Mesenchymal stem cell (in vitro differentiated cells and primary cell): ENCODE results near the gene STEAP4.

Experiments
- DNase-seq: peaks from one replicate; pipeline ENCODE4 v3.0.0-alpha.2; 2013
- H2AFZ ChIP-seq: one replicate; pipeline ENCODE4 v1.6.1; 2013; ENCODE audit warnings: low read depth, mild to moderate bottlenecking, control low read depth, inconsistent platforms, low read length, moderate library complexity
- H2AK5ac ChIP-seq: 2 replicates; pipeline ENCODE4 v1.6.1; 2013; ENCODE audit warnings: low read length, moderate library complexity, mild to moderate bottlenecking, inconsistent platforms; ENCODE audit not compliant: severe bottlenecking
- H2BK120ac ChIP-seq: one replicate; pipeline ENCODE4 v1.6.1; 2013; ENCODE audit warnings: low read depth, mild to moderate bottlenecking, inconsistent platforms, low read length, moderate library complexity
- H2BK12ac ChIP-seq, 2 experiments: one replicate each; pipeline ENCODE4 v1.6.1; 2013; ENCODE audit warnings: inconsistent platforms in 2 of 2, low read length in 2 of 2, mild to moderate bottlenecking in 2 of 2, moderate library complexity in 2 of 2, control low read depth in 1 of 2
- H2BK15ac ChIP-seq: one replicate; pipeline ENCODE4 v1.6.1; 2013; ENCODE audit warnings: mild to moderate bottlenecking, low read depth, inconsistent platforms; ENCODE audit not compliant: poor library complexity, severe bottlenecking
- H2BK5ac ChIP-seq: 2 replicates; pipeline ENCODE4 v1.6.1; 2013; ENCODE audit warnings: low read depth, mild to moderate bottlenecking, low read length, control low read depth, inconsistent platforms; ENCODE audit not compliant: poor library complexity, severe bottlenecking
- H3K14ac ChIP-seq, 2 experiments: one replicate each; pipeline ENCODE4 v1.6.1; 2013; ENCODE audit warnings: inconsistent platforms in 2 of 2, low read length in 2 of 2, control low read depth in 1 of 2, mild to moderate bottlenecking in 1 of 2, moderate library complexity in 1 of 2
- H3K18ac ChIP-seq, 2 experiments: one replicate each; pipeline ENCODE4 v1.6.1; 2013; ENCODE audit warnings: inconsistent platforms in 2 of 2, low read length in 2 of 2, control low read depth in 1 of 2, low read depth in 1 of 2, mild to moderate bottlenecking in 1 of 2
- H3K23ac ChIP-seq, 2 experiments: one replicate each; pipeline ENCODE4 v1.6.1; 2013; ENCODE audit warnings: inconsistent platforms in 2 of 2, low read length in 2 of 2, mild to moderate bottlenecking in 2 of 2, moderate library complexity in 2 of 2, control low read depth in 1 of 2
- H3K27ac ChIP-seq: 2 replicates; pipeline ENCODE4 v1.5.1; 2013; ENCODE audit warnings: mild to moderate bottlenecking, moderate library complexity, low read length, control low read depth, inconsistent platforms; ENCODE audit not compliant: poor library complexity, severe bottlenecking
- H3K27me3 ChIP-seq, 2 experiments: 2 replicates each; pipeline versions ENCODE4 v1.6.1 to v1.7.0; 2013; ENCODE audit warnings: low read length in 2 of 2, mild to moderate bottlenecking in 2 of 2, moderate library complexity in 2 of 2, control low read depth in 1 of 2, inconsistent platforms in 1 of 2; ENCODE audit not compliant: control insufficient read depth in 1 of 2, insufficient read depth in 1 of 2
- H3K36me3 ChIP-seq, 2 experiments: 2 replicates each; pipeline versions ENCODE4 v1.6.1 to v1.7.0; 2013; ENCODE audit warnings: low read length in 2 of 2, control low read depth in 1 of 2, inconsistent platforms in 1 of 2, low read depth in 1 of 2, mild to moderate bottlenecking in 1 of 2; ENCODE audit not compliant: insufficient read depth in 2 of 2, control insufficient read depth in 1 of 2
- H3K4ac ChIP-seq, 2 experiments: one replicate each; pipeline ENCODE4 v1.6.1; 2013; ENCODE audit warnings: inconsistent platforms in 2 of 2, low read length in 2 of 2, mild to moderate bottlenecking in 2 of 2, moderate library complexity in 2 of 2, control low read depth in 1 of 2, low read depth in 1 of 2
- H3K4me1 ChIP-seq: 2 replicates; pipeline ENCODE4 v1.6.1; 2013; ENCODE audit warnings: low read depth, low read length, control low read depth; ENCODE audit not compliant: control insufficient read depth, insufficient read depth
- H3K4me2 ChIP-seq: 2 replicates; pipeline ENCODE4 v1.6.1; 2013; ENCODE audit warnings: low read length, mild to moderate bottlenecking, inconsistent platforms; ENCODE audit not compliant: poor library complexity, severe bottlenecking
- H3K4me3 ChIP-seq, 2 experiments: 2 replicates each; pipeline versions ENCODE4 v1.5.1 to v1.7.0; 2013; ENCODE audit warnings: low read length in 2 of 2, mild to moderate bottlenecking in 2 of 2, control low read depth in 1 of 2, low read depth in 1 of 2; ENCODE audit not compliant: insufficient read depth in 1 of 2
- H3K79me1 ChIP-seq: replicated peaks from 2 replicates; pipeline ENCODE4 v1.6.1; 2013; ENCODE audit warnings: mild to moderate bottlenecking, control low read depth, low read length, inconsistent platforms; ENCODE audit not compliant: poor library complexity, severe bottlenecking
- H3K9ac ChIP-seq: 2 replicates; pipeline ENCODE4 v1.7.0; 2013; ENCODE audit warnings: mild to moderate bottlenecking, low read length, moderate library complexity
- H3K9me3 ChIP-seq: 2 replicates; pipeline ENCODE4 v1.7.0; 2013; ENCODE audit warnings: mild to moderate bottlenecking, low read length; ENCODE audit not compliant: control insufficient read depth
- H4K8ac ChIP-seq: one replicate; pipeline ENCODE4 v1.6.1; 2013; ENCODE audit warnings: inconsistent platforms, mild to moderate bottlenecking, low read length, moderate library complexity
- H4K91ac ChIP-seq: one replicate; pipeline ENCODE4 v1.6.1; 2013; ENCODE audit warnings: mild to moderate bottlenecking, low read length, inconsistent platforms
- WGBS: methylation state at CpG from one replicate; pipeline ENCODE4 v1.1.7; 2013; ENCODE audit warnings: mixed read lengths; 5-methylcytosine and 5-hydroxymethylcytosine counted together

Gene STEAP4

DNA sequence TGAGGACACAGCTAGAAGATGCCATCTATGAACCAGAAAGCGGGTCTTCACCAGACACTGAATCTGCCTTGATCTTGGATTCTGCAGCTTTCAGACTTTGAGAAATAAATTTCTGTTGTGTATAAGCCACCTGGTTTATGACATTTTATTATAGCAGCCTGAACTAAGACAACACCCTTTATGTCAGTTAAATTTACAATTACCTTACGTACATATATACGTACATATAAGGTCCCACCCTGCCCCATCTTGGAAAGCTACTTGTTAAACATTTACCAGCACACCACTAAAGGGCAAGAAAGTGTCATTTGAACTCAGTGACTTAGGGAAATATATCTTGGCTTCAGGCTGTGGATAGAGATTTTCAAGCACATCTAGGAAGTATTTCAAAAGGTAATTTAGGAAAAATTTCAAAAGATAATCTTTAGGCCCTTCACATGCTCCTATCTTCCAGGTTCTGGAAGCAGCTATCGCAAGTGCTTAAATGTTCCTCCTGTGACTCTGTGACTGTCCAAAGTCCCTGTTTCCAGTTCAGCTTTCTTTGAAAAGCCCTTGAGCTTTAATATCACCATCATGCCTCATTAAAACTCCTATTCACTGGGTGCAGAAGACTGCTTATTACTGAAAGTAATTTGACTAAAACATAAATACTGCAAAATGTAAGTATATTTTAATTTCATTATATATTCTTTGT, 77.2 kb downstream of the STEAP4 start:
- Histone ChIP-seq H3K9ac (no peak overlapping the region), H3K36me3 (no peaks in the 10 kb centered on the region), H3K18ac (no peak overlapping the region), H3K79me1 (no peaks in the 10 kb centered on the region), H3K4ac (no peak overlapping the region), H2BK12ac (no peak overlapping the region), H3K4me1 (peaks cover 4% of the 10 kb centered on the region), H3K27ac (no peak overlapping the region), H2AFZ (no peak overlapping the region), H3K9me3 (peaks cover 4% of the 10 kb centered on the region), H3K4me3 (no peak overlapping the region), H2BK15ac (no peak overlapping the region), H2BK5ac (no peak overlapping the region), H3K14ac (no peak overlapping the region), H3K23ac (no peak overlapping the region), H2BK120ac (no peak overlapping the region), H2AK5ac (no peak overlapping the region), H4K91ac (no peak overlapping the region), H4K8ac (no peak overlapping the region), H3K27me3 (no peaks in the 10 kb centered on the region), H3K4me2 (no peak overlapping the region)
- WGBS = 96% methylated on average over 4 of the region's 4 CpGs
- no peak for DNase-seq

DNA sequence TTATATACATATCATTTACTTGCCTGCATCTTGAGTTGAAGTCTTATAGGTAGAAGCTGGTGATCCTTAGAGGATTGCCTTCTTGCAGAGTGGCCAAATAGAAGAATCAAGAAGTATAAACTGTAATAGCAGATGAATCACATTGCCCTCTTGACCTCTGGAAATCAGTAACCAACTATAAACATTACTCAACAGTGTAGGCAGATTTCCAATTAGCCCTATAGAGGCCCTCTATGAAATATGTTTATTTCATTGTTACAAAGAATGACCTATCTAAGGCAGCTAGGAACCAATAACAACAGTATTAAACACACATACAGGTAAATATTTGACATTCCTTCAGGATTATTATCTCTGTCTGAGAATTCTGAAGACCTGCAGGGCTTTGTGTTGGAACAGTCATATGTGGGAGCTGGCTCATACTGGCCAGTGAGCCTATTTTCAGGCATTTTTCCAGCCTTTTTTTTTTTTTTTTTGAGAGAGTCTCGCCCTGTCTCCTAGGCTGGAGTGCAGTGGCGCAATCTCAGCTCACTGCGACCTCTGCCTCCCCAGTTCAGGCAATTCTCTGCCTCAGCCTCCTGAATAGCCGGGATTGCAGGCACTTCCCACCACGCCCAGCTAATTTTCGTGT, 79.7 kb downstream of the STEAP4 start:
- Histone ChIP-seq H3K18ac (no peak overlapping the region), H3K4ac (no peak overlapping the region), H2AFZ (no peak overlapping the region), H2BK120ac (no peak overlapping the region), H2BK15ac (no peak overlapping the region), H3K9ac (no peak overlapping the region), H3K14ac (no peak overlapping the region), H3K36me3 (no peaks in the 10 kb centered on the region), H2BK5ac (no peak overlapping the region), H2AK5ac (no peak overlapping the region), H3K27ac (peak overlapping the region; percentile 66), H3K4me1 (peaks cover 4% of the 10 kb centered on the region), H3K4me2 (peak overlapping the region; percentile 42), H3K23ac (no peak overlapping the region), H3K27me3 (no peaks in the 10 kb centered on the region), H3K9me3 (peaks cover 4% of the 10 kb centered on the region), H4K91ac (no peak overlapping the region), H2BK12ac (no peak overlapping the region), H4K8ac (no peak overlapping the region), H3K79me1 (no peaks in the 10 kb centered on the region), H3K4me3 (no peak overlapping the region)
- DNase-seq = peak; percentile 31
- 80% methylated on average over 6 of the region's 6 CpGs for WGBS

DNA sequence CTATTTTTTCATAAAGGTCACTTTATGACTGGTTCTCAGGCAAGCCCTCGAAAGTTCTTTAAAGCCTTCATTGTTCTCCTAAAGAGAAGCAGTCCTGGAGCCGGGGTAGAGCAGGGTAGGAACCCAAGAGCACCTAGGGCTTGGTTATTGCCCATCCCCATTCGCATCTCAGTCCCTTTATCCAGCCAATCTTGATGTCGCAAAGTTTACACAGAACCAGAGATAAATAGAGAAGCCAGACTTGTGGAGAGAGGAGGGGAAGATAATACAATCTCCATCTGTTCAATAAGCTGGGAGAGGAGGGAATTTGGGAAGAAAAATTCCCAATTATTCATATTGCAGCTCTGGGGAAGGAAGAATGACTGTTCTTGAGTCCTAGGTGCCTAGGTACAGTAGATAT, 80.5 kb downstream of the STEAP4 start:
- Histone ChIP-seq H2BK120ac (no peak overlapping the region), H3K27ac (no peak overlapping the region), H2AK5ac (peak overlapping the region; percentile 27), H3K23ac (no peak overlapping the region), H3K36me3 (no peaks in the 10 kb centered on the region), H3K4me2 (no peak overlapping the region), H3K4ac (no peak overlapping the region), H2BK5ac (no peak overlapping the region), H4K91ac (no peak overlapping the region), H4K8ac (no peak overlapping the region), H3K27me3 (no peaks in the 10 kb centered on the region), H3K4me1 (peaks cover 4% of the 10 kb centered on the region), H3K9me3 (peaks cover 4% of the 10 kb centered on the region), H2BK15ac (no peak overlapping the region), H2BK12ac (no peak overlapping the region), H3K79me1 (no peaks in the 10 kb centered on the region), H3K9ac (no peak overlapping the region), H3K4me3 (no peak overlapping the region), H2AFZ (no peak overlapping the region), H3K18ac (no peak overlapping the region), H3K14ac (no peak overlapping the region)
- 84% methylated on average over 2 of the region's 4 CpGs for WGBS
- DNase-seq = no peak

DNA sequence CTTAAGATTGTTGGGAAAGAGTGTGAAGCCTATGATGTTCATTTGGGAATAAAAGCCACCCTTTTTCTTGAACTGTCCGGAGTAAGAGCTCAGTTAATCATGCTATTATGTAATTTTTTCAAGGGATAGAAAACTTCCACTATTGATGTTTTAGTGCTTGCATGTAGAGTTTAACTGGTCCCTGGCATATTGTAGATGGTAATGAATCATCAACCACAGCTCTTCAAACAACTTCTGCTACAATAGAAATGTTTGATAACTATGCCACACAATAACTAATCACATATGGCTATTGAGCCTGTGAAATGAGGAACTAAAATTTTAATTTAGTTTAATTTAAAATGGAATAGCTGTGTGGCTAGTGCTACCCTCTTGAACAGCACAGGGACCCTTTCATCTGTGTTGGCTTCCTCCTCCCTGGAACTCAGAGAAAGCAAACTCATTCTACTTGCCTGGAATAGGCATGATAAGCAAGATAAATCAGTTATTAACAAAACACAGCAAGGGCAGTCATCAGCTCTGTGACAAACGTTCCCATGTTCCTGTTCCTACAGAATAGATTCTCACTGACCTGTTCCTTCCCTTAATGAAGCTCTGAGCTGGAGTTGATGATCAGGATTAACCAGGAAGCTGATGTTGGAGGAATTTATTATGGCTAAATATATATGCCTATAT, 82.0 kb downstream of the STEAP4 start:
- Histone ChIP-seq H3K4me1 (peaks cover 4% of the 10 kb centered on the region), H2BK15ac (no peak overlapping the region), H3K36me3 (no peaks in the 10 kb centered on the region), H2BK5ac (no peak overlapping the region), H3K18ac (no peak overlapping the region), H3K27me3 (no peaks in the 10 kb centered on the region), H3K23ac (no peak overlapping the region), H2AK5ac (no peak overlapping the region), H3K14ac (no peak overlapping the region), H3K4me2 (no peak overlapping the region), H4K91ac (no peak overlapping the region), H3K79me1 (no peaks in the 10 kb centered on the region), H2BK120ac (no peak overlapping the region), H2AFZ (no peak overlapping the region), H2BK12ac (no peak overlapping the region), H3K27ac (no peak overlapping the region), H3K4me3 (no peak overlapping the region), H3K4ac (no peak overlapping the region), H3K9ac (no peak overlapping the region), H4K8ac (no peak overlapping the region), H3K9me3 (peaks cover 4% of the 10 kb centered on the region)
- 60% methylated on average over 1 of the region's 2 CpGs for WGBS
- no peak for DNase-seq
